HG03280 (cell line): ENCODE data around the gene VWA3A.
"Not testable (repeated sequence)": the region's sequence is repeated elsewhere in the genome, so short reads cannot be mapped to it uniquely, and the experiment has no call there.

Experiments used
- ATAC-seq: cut with Tn5 transposase; IDR thresholded peaks from one replicate; pipeline ENCODE4 v1.9.1; 2021; ENCODE audit warnings: mild to moderate bottlenecking, moderate library complexity; ENCODE audit not compliant: unreplicated experiment

The VWA3A gene

DNA sequence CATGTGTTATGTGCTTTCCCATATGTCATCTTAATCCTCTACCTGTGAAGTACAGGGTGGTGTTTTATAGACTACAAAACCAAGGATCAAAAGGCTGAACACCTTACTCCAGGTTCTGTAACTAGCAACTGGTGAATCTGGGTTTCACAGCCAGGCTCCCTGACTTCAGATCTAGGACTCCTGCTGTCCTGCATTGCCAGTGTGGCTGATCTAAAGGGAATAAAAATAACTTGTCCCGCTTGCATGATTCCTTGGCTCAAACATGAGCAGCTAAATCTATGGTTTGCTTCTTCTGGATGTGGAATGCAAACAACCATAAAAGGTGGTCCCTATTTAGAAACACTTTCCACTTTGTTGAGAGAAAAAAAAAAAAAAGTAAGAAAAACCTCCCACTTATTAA is 3.7 kb upstream of the VWA3A start:
- no peak for ATAC-seq

- no peak for ATAC-seq
Observed at GRCh38 chr16:22089910-22090309, 2.4 kb upstream of the VWA3A start.

DNA sequence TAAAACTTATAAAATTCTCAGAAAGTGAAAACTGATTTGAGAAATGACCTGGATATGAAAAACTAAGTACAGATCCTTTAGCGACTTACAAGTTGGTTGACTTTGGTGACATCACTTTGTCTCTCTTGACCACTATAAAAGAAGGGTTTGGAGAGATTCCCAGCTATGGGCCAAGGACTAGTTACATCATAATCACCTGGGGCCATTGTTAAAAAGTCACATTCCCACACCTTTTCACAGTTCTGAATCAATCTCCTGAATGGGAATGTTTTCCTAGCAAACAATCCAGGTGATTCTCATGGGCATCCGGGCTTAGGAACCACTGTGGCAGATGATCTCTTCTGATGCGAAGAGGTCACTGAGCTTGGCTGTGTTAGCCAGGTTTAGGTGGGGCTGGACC is 620 bp upstream of the VWA3A start:
- no peak for ATAC-seq

DNA sequence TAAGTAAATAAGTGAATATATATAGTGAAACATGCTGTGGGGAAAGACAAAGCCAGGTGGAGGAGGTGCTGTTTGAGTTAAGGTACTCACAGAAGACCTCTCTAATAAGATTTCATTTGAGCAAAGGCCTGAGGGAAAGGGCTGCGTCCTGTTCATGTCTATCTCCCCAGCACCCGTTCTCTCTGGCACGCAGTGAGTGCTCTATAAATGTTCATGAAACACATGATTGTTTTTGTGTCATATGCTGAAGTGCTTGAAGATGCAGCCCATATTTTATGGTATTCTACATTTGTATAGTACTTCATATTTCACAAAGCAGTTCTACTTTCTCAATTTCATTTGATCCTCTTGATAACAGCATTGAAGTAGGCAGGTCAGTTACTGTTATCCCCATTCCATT is 990 bp downstream of the VWA3A start:
- ATAC-seq: no peak

- ATAC-seq: no peak
Observed at GRCh38 chr16:22093996-22094395, 1.7 kb downstream of the VWA3A start.

DNA sequence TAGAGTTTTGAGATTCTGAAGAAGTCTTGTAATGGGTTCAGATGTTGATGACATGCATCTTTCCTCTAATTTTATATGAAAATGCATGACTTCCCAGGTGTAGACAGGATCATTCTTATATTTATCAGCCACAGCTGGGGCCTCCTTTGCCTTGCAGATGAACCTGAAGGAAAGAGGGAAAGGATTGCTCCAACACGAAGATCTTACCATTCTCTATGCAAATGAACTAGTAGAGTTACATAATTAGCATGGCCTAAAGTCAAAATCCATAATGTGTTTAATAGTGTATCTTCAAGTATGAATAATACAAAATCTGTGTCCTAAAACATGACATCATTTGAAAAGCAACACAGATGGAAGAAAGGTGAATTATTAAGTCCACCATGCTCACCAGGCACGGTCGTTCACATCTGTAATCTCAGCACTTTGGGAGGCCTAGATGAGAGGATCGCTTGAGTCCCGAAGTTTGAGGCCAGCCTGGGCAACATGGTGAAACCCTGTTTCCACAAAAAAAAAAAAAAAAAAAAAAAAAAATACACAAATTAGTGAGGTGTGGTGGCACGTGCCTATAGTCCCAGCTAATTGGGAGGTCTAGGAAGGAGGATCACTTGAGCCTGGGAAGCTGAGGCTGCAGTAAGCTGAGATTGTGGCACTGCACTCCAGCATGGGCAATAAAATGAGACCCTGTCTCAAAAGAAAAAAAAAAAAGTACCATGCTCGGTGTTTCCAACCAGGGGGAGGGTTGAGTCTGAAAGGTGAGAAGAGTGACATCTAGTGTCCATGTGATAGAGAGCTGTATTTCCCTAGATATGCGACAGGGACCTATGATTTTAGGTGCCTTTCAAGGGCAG is 6.3 kb downstream of the VWA3A start:
- ATAC-seq: no peak

DNA sequence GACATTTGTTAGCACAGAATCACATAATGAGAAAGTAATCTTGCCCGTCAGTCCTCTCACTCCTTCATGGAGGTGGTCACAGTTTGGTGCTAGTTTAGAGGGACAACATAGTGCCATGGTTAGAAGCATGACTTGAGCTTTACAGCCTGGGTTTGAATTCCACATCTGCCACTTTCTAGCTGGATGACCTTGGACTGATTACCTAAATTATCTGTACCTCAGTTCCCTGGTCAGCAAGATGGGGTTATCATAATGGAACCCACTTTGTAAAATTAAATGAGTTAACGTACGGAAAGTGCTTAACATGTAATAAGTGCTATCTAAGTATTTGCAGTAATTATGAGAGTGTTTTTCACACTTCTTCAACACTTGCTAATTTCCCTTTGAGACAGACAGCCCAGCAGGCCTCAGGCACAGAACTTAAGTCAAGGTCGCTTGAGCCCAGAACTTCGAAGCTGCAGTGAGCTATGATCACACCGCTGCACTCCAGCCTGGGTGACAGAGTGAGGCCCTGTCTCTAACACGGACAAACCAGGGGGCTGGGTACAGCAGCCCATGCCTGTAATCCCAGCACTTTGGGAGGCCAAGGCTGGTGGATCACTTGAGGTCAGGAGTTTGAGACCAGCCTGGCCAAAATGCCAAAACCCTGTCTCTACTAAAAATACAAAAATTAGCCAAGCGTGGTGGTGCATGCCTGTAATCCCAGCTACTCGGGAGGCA is 7.1 kb downstream of the VWA3A start:
- ATAC-seq: no peak

GRCh38 chr16:22103441-22103840 is 11.1 kb downstream of the VWA3A start:
- no peak for ATAC-seq

- no peak for ATAC-seq
Observed at GRCh38 chr16:22109258-22109898, 17.0 kb downstream of the VWA3A start.

- not testable (repeated sequence) for ATAC-seq
Observed at GRCh38 chr16:22111629-22112028, 19.3 kb downstream of the VWA3A start.

- ATAC-seq: no peak
Observed at GRCh38 chr16:22116095-22116700, 23.9 kb downstream of the VWA3A start.

DNA sequence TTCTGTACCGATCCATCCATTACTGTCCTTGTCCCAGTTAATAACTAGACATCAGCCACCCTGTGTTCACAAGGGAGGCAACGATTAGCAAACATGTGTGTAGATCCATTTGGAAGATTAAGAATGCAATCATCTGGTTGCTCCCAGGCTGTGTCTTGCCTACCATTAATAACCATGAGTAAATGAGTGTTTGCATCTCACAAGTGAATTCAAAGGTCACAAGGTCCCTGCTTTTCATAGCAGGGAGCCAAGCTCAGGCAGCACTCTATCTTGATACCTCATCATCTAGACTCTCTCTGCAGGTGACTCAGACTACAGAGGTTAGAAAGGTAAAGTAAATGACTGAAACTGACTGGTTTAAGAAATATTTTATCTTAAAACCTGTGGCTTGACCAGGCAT is 25.3 kb downstream of the VWA3A start:
- ATAC-seq: no peak

- ATAC-seq: no peak
Observed at GRCh38 chr16:22120440-22120839, 28.1 kb downstream of the VWA3A start.

GRCh38 chr16:22122239-22122638 is 29.9 kb downstream of the VWA3A start:
- ATAC-seq: no peak

DNA sequence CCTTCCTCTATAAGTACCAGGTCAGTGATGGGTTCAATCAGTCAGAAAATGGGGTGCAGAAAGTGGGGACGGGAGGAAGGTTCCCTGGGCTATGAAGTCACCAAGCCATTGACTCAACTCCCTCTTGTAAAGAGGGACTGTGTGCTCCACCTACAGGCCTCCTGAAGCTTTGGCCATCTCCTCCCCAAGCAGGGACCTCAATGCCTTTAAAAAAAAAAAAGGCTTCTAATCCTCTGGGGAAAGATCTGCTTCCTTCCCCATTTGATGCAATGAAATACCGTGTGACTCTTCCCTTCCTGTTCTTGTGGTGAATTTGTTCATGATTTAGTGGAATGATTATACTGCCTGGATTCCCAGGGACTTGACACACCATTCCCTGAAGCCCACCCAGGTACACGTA is 30.8 kb downstream of the VWA3A start:
- ATAC-seq: no peak

GRCh38 chr16:22123759-22124490 is 31.6 kb downstream of the VWA3A start:
- no peak for ATAC-seq

DNA sequence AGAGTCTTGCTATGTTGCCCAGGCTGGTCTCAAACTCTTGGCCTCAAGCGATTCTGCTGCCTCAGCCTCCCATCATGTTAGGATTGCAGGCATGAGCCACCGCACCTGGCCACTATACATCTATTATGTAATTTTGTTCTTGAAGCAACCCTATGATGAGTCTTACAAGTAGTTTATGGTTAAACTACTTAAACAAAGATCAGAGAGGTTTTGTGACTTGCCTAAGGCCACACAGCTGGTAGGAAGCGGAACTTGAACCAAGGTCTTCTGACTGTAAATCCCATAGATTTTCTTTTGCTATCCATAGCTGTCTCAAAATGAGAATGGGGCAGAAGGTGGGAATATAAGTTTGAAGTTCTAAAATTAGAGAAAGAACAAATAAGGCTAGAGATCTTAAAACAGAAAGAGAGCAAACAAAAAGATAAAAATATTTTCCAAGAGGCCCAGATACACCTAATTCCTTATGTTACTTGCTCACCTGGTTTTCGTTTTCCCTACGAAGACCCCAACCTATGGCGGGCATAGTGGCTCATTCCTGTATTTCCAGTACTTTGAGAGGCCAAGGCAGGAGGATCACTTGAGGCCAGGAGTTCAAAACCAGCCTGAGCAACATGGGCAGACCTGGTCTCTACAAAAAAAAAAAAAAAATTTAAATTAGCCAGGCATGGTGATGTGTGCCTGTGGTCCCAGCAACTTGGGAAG is 32.4 kb downstream of the VWA3A start:
- ATAC-seq: no peak

DNA sequence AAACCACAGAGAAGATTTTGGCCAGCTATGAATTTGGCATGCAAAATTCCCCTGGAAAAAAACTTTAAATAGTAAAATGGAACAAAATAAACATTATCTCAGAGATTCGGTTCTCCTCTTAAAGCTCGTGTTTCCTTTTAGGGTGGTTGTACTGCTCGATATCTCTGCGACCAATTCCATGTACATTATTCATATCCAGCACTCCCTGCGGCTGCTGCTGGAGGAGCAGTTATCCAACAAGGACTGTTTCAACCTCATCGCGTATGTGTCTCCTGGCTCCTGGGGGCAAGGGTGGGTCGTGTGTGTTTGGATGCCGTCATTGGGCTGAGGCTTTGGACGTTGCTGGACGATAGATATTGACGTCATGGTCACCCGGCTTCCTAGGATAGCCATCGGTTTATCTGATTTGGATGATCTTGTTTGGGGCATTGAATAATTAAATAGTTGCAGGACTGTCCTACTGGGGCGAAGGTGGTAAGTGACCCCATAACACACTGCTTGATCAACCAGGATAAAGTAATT is 33.8 kb downstream of the VWA3A start:
- no peak for ATAC-seq

DNA sequence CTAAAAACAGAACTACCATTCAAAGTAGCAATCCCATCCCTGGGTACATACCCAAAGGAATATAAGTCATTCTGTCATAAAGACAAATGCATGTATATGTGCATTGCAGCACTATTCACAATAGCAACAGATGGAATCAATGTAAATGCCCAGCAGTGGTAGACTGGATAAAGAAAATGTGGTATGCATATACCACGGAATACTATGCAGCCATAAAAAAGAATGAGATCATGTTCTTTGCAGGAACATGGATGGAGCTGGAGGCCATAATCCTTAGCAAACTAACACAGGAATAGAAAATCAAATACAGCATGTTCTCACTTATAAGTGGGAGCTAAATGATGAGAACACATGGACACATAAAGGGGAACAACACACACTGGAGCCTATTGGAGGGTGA is 36.2 kb downstream of the VWA3A start:
- ATAC-seq: not testable (repeated sequence)

- ATAC-seq: no peak
Observed at GRCh38 chr16:22130528-22130927, 38.2 kb downstream of the VWA3A start.
